K562 (cell line): Measurements from ENCODE around the gene KMT5B. TPM values are rescaled to one million over a fixed set of nuclear protein-coding genes. Genes with fewer than 3 reads are reported as not detected.

Experiments used
- ATAC-seq: fragments of 200-7000 bp; cut with Tn5 transposase; 3 replicates; pipeline ENCODE4 v1.9.1; 2020; ENCODE audit warnings: moderate library complexity
- BruUV-seq: library from RNA; stranded (reverse); fragments of 400-500 nt; replicated peaks from 2 replicates; lab custom pipeline; 2021; lab: Mats Ljungman, UMichigan
- CTCF ChIA-PET: fragments of 300-600 bp; formaldehyde crosslinking; extraction: SDS; loops from one replicate; lab custom pipeline; 2021; ENCODE audit warnings: low intra/inter-chr PET ratio; lab: Yijun Ruan, JAX
- POLR2A ChIA-PET: fragments of 300-600, 350-650 bp; sonication (Branson Sonifier 250); formaldehyde crosslinking; extraction: SDS; loops from one replicate; lab custom pipeline; 2021; ENCODE audit warnings: antibody characterized with exemption, inconsistent platforms; lab: Yijun Ruan, JAX
- DNase-seq, 4 experiments: peaks; one replicate each; pipeline versions ENCODE4 v3.0.0 to v3.0.0-alpha.2; 2011 to 2018; ENCODE audit warnings: low spot score in 3 of 4, mixed read lengths in 3 of 4; ENCODE audit errors: extremely low read depth in 1 of 4
- FAIRE-seq: peaks from 2 replicates; lab custom pipeline; 2011; peaks lifted over from hg19 to GRCh38; lab: Jason Lieb, UNC
- H2AFZ ChIP-seq: 2 replicates; pipeline ENCODE4 v1.6.0; 2011; ENCODE audit warnings: low read depth, low read length, control low read depth, inconsistent platforms
- H3K27ac ChIP-seq: fragments of 200-600 bp; 3 replicates; pipeline ENCODE4 v1.8.0; 2011; ENCODE audit warnings: low read depth, mild to moderate bottlenecking, control low read depth, inconsistent platforms, low read length, moderate library complexity, mixed read lengths; ENCODE audit errors: extremely low read depth
- H3K27me3 ChIP-seq, 2 experiments: fragments of 300-600 bp in 1 of 2; 2 replicates in 1 of 2; 3 replicates in 1 of 2; pipeline versions ENCODE4 v1.6.0 to v1.8.0; 2011; ENCODE audit warnings: inconsistent platforms in 2 of 2, low read length in 2 of 2, mild to moderate bottlenecking in 1 of 2, mixed read lengths in 1 of 2, moderate library complexity in 1 of 2; ENCODE audit not compliant: control insufficient read depth in 2 of 2, insufficient read depth in 2 of 2
- H3K36me3 ChIP-seq: fragments of 300-600 bp; 3 replicates; pipeline ENCODE4 v1.8.0; 2011; ENCODE audit warnings: mild to moderate bottlenecking, low read length, inconsistent platforms; ENCODE audit not compliant: control insufficient read depth, insufficient read depth
- H3K4me1 ChIP-seq, 2 experiments: fragments of 200-600 bp in 1 of 2; replicated peaks in 1 of 2; 2 replicates in 1 of 2; 3 replicates in 1 of 2; pipeline versions ENCODE4 v1.5.1 to v1.8.0; 2011; ENCODE audit warnings: inconsistent platforms in 2 of 2, low read length in 2 of 2, mild to moderate bottlenecking in 1 of 2, mixed read lengths in 1 of 2, moderate library complexity in 1 of 2; ENCODE audit not compliant: control insufficient read depth in 2 of 2, insufficient read depth in 2 of 2
- H3K4me2 ChIP-seq: 2 replicates; pipeline ENCODE4 v1.6.1; 2011; ENCODE audit warnings: low read length, control low read depth, inconsistent platforms, mixed read lengths; ENCODE audit not compliant: insufficient read depth
- H3K4me3 ChIP-seq: fragments of 200-600 bp; sonication (generic), shearing (Covaris generic); 2 replicates; pipeline ENCODE4 v1.5.1; 2016; ENCODE audit warnings: control low read depth, inconsistent platforms
- H3K79me2 ChIP-seq: fragments of 200-600 bp; 3 replicates; pipeline ENCODE4 v1.8.0; 2011; ENCODE audit warnings: low read length, inconsistent platforms; ENCODE audit not compliant: control insufficient read depth, insufficient read depth
- H3K9ac ChIP-seq, 2 experiments: 2 replicates each; pipeline versions ENCODE4 v1.6.0 to v1.6.1; 2011; ENCODE audit warnings: low read depth in 2 of 2, low read length in 2 of 2, control low read depth in 1 of 2, inconsistent platforms in 1 of 2, mild to moderate bottlenecking in 1 of 2, mixed read lengths in 1 of 2; ENCODE audit not compliant: insufficient read depth in 1 of 2
- H3K9me1 ChIP-seq: one replicate; pipeline ENCODE4 v1.6.0; 2011; ENCODE audit warnings: inconsistent platforms, mild to moderate bottlenecking, low read length, moderate library complexity; ENCODE audit not compliant: control insufficient read depth, insufficient read depth
- H3K9me3 ChIP-seq: replicated peaks from 2 replicates; pipeline ENCODE4 v1.5.1; 2011; ENCODE audit warnings: low read depth, low read length, inconsistent platforms; ENCODE audit not compliant: control insufficient read depth, insufficient read depth
- H4K20me1 ChIP-seq: replicated peaks from 2 replicates; pipeline ENCODE4 v1.6.1; 2011; ENCODE audit warnings: low read length, inconsistent platforms, mixed read lengths; ENCODE audit not compliant: control insufficient read depth, insufficient read depth
- CEBPB ChIP-seq: fragments of 450-650 bp; IDR thresholded peaks from 2 replicates; pipeline ENCODE4 v1.6.1; 2016; ENCODE audit warnings: missing genetic modification characterization, missing compliant biosample characterization
- MYC ChIP-seq, 2 experiments: fragments of 250-450 bp in 1 of 2; sonication (Bioruptor Pico) in 1 of 2; IDR thresholded peaks; 2 replicates each; pipeline versions ENCODE4 v1.5.1 to v1.6.1; 2012 to 2021; ENCODE audit warnings: low read depth in 2 of 2, borderline replicate concordance in 1 of 2, improper control_type of control experiment in 1 of 2, low read length in 1 of 2, mild to moderate bottlenecking in 1 of 2, moderate library complexity in 1 of 2
- RBM17 ChIP-seq: fragments of 200-400 bp; formaldehyde crosslinking; IDR thresholded peaks from 2 replicates; pipeline ENCODE4 v1.6.1; 2017; ENCODE audit warnings: low read depth, mild to moderate bottlenecking, low read length, borderline replicate concordance
- WGBS: fragments of 100-300 bp; shearing (Covaris generic); methylation state at CpG from one replicate; pipeline ENCODE4 v1.1.6; 2016; ENCODE audit warnings: low coverage, mixed read lengths; ENCODE audit not compliant: insufficient coverage; ENCODE audit errors: missing lambda C conversion rate; 5-methylcytosine and 5-hydroxymethylcytosine counted together
- in situ Hi-C: fragments of 300-500 bp; cut with MboI; formaldehyde crosslinking; loops from 4 replicates; pipeline ENCODE4 v1.15.0; 2018; ENCODE audit warnings: inconsistent platforms, mixed read lengths
- intact Hi-C: fragments of 100-400 bp; cut with micrococcal nuclease; formaldehyde crosslinking; loops from 2 replicates; pipeline ENCODE4 v1.14.2; 2022
- polyA plus RNA-seq, 8 experiments: library from polyadenylated mRNA; depleted of rRNA in 4 of 8; stranded (reverse) in 5 of 8; unstranded in 3 of 8; fragments of >200 nt; fragmentation: Nextera tagmentation in 2 of 8; fragmentation: Illumina TruSeq in 1 of 8; extraction: Ambion mirVana in 2 of 8; extraction: Trizol in 1 of 8; gene quantifications; 2 replicates each; pipeline versions ENCODE4 v1.2.1 to v1.2.3, GENCODE V29; 2011 to 2014; ENCODE audit warnings: inconsistent platforms in 1 of 8, missing spikeins in 1 of 8
- total RNA-seq, 7 experiments: library from RNA; depleted of rRNA in 6 of 7; stranded (reverse); fragments of >200 nt in 6 of 7; fragmentation: Illumina TruSeq in 2 of 7; extraction: Trizol in 2 of 7; gene quantifications; 2 replicates each; pipeline versions ENCODE4 v1.2.1 to v1.2.3, GENCODE V29; 2011 to 2021; ENCODE audit warnings: low replicate concordance in 1 of 7
- TF ChIP-seq, protein P1 (sequence below): sonication (generic); IDR thresholded peaks from 2 replicates; pipeline ENCODE4 v1.6.1; 2016

The KMT5B gene
- total and polyA plus RNA-seq, 9 of the 15 experiments (the other 6 are each of a cell fraction or from before 2014, with no cell fraction given), result 7.3 to 27.3 (median 20.9) TPM

DNA sequence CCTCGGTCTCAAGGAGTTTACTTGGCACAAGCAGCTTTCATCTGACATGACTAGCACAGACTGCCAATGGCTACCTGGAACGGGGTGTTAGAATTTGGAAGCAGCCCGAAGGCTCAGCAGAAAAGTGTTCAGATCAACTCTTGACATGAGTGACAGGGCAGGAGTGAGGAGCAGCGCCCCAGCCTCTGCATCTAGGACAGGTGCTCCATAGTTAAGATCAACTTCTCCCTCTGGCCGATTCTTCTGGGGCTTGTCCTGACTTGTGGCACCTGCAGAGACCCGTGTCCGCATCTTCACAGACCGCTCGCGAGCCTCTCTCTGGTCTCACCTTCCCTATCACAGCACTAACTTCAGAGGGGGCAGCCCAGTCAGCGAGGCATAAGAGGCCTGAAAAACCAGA, 49.4 kb downstream of the KMT5B start:
- TF ChIP-seq MYC (IDR thresholded peaks at IDR 0.05; ENCODE audit: low read depth, low read length) (no peak), MYC (CRISPR knock-in tag; IDR thresholded peaks at IDR 0.05; ENCODE audit: borderline replicate concordance, low read depth) (no peak), RBM17 (no peak), CEBPB (no peak)
- TF ChIP-seq, protein P1, sequence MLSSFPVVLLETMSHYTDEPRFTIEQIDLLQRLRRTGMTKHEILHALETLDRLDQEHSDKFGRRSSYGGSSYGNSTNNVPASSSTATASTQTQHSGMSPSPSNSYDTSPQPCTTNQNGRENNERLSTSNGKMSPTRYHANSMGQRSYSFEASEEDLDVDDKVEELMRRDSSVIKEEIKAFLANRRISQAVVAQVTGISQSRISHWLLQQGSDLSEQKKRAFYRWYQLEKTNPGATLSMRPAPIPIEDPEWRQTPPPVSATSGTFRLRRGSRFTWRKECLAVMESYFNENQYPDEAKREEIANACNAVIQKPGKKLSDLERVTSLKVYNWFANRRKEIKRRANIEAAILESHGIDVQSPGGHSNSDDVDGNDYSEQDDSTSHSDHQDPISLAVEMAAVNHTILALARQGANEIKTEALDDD, result no peak
- 76% methylated on average over 11 of the region's 11 CpGs for WGBS
- Histone ChIP-seq H3K4me3 (no peak overlapping the region), H3K9ac (no peak overlapping the region), H3K36me3 (peaks cover 23% of the 10 kb centered on the region), H3K4me2 (no peak overlapping the region), H3K9me1 (no peaks in the 10 kb centered on the region), H2AFZ (no peak overlapping the region), H3K27me3 (no peaks in the 10 kb centered on the region), H3K79me2 (no peaks in the 10 kb centered on the region), H3K9me3 (no peaks in the 10 kb centered on the region), H4K20me1 (no peaks in the 10 kb centered on the region), H3K4me1 (no peaks in the 10 kb centered on the region), H3K27ac (no peak overlapping the region)
- ATAC-seq (no peak), FAIRE-seq (no peak), DNase-seq (no peak)
- in situ Hi-C loops (no loop called here), intact Hi-C loops (no loop called here)
- ChIA-PET POLR2A (interaction anchor here (1.0 to 2.3 kb wide), 6 partner anchors 9 to 45 kb away, joined by 3 to 6 read pairs (median 4); no protein-coding TSS in a partner anchor), CTCF (no interaction called here)
- BruUV-seq, result no TSS peak
